ENCODE data around the gene PITPNC1. TPM values are rescaled to one million over a fixed set of nuclear protein-coding genes. Genes with fewer than 3 reads are reported as not detected.

PITPNC1 gene
- total and polyA plus RNA-seq, 4 experiments from 2014 or later = 68.4 to 124 (median 89.9) TPM

DNA sequence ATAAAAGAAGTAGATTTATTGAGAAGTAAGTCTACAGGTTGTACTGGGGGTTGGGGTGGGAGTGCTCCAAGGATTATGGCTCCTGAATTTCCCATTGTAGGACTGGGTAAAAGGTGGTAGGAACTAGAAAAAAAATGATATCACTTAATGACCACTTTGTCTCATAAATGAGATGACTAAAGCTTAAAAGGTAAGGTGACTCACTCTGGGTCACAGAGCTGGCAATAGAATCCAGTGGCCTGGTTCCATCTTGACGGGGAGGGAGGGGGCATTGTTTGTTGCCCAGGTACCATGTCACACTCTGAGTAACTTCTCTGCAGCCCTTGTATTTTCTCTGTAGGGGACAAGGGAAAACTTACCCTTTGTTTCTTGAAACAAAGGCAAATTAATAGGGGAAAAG, 126.1 kb downstream of the PITPNC1 start:
- Mint-ChIP-seq H3K4me3 (peak overlapping the region in 3 of 8 donors; percentile 7 to 55 (median 41)), H3K4me1 (peaks cover 45 to 79% (median 61%) of the 10 kb centered on the region in 4 donors), H3K9me3 (peaks cover 0 to 13% (median 8%) of the 10 kb centered on the region in 8 donors), H3K36me3 (peaks cover 7 to 21% of the 10 kb centered on the region in 2 donors), H3K27ac (peak overlapping the region in 2 of 7 donors; percentile 43 to 58), H3K27me3 (no peaks in the 10 kb centered on the region)
- intact Hi-C loops (cut with micrococcal nuclease) = no loop called here
- POLR2A ChIA-PET (ENCODE audit: partially characterized antibody) = no interaction called here
- Histone ChIP-seq H3K36me3 (ENCODE audit: insufficient read depth, low read length) (no peaks in the 10 kb centered on the region), H3K27ac (ENCODE audit: low read depth, low read length) (no peak overlapping the region), H3K9me3 (ENCODE audit: control insufficient read depth in 1 of 2, low read length in 2 of 2) (no peaks in the 10 kb centered on the region), H3K4me3 (ENCODE audit: low read length in 2 of 2) (no peak overlapping the region), H3K27me3 (ENCODE audit: insufficient read depth, low read length) (no peaks in the 10 kb centered on the region), H3K4me1 (ENCODE audit: insufficient read depth, low read length) (peaks cover 22% of the 10 kb centered on the region)
- CTCF ChIA-PET (ENCODE audit: partially characterized antibody) = no interaction called here
- no peak for DNase-seq

GRCh38 chr17:67503739-67504138, 126.7 kb downstream of the PITPNC1 start:
- Mint-ChIP-seq H3K4me1 (peaks cover 45 to 79% (median 58%) of the 10 kb centered on the region in 4 donors), H3K9me3 (peaks cover 0 to 13% (median 8%) of the 10 kb centered on the region in 8 donors), H3K36me3 (peaks cover 7 to 25% of the 10 kb centered on the region in 2 donors), H3K27me3 (no peaks in the 10 kb centered on the region), H3K27ac (peak overlapping the region in 1 of 7 donors; percentile 58), H3K4me3 (peak overlapping the region in 1 of 8 donors; percentile 41)
- H3K36me3 ChIP-seq (ENCODE audit: insufficient read depth, low read length) = no peaks in the 10 kb centered on the region
- H3K27me3 ChIP-seq (ENCODE audit: insufficient read depth, low read length) = no peaks in the 10 kb centered on the region
- H3K9me3 ChIP-seq (ENCODE audit: control insufficient read depth in 1 of 2, low read length in 2 of 2) = no peaks in the 10 kb centered on the region
- H3K4me3 ChIP-seq (ENCODE audit: low read length in 2 of 2) = no peak overlapping the region
- no peak for DNase-seq
- ChIA-PET POLR2A (ENCODE audit: partially characterized antibody) (no interaction called here), CTCF (ENCODE audit: partially characterized antibody) (no interaction called here)
- peaks cover 22% of the 10 kb centered on the region for H3K4me1 ChIP-seq (ENCODE audit: insufficient read depth, low read length)
- intact Hi-C loops (cut with micrococcal nuclease) = no loop called here
- no peak overlapping the region for H3K27ac ChIP-seq (ENCODE audit: low read depth, low read length)

GRCh38 chr17:67504182-67504581, 127.1 kb downstream of the PITPNC1 start:
- Mint-ChIP-seq H3K4me1 (peaks cover 44 to 74% (median 56%) of the 10 kb centered on the region in 4 donors), H3K27ac (peak overlapping the region in 1 of 7 donors; percentile 47), H3K36me3 (peaks cover 7 to 25% of the 10 kb centered on the region in 2 donors), H3K4me3 (peak overlapping the region in 1 of 8 donors; percentile 25), H3K9me3 (peaks cover 0 to 13% (median 8%) of the 10 kb centered on the region in 8 donors), H3K27me3 (no peaks in the 10 kb centered on the region)
- H3K9me3 ChIP-seq (ENCODE audit: control insufficient read depth in 1 of 2, low read length in 2 of 2) = no peaks in the 10 kb centered on the region
- no peak overlapping the region for H3K4me3 ChIP-seq (ENCODE audit: low read length in 2 of 2)
- H3K36me3 ChIP-seq (ENCODE audit: insufficient read depth, low read length) = no peaks in the 10 kb centered on the region
- peaks cover 22% of the 10 kb centered on the region for H3K4me1 ChIP-seq (ENCODE audit: insufficient read depth, low read length)
- no peaks in the 10 kb centered on the region for H3K27me3 ChIP-seq (ENCODE audit: insufficient read depth, low read length)
- H3K27ac ChIP-seq (ENCODE audit: low read depth, low read length) = no peak overlapping the region
- DNase-seq = no peak
- ChIA-PET POLR2A (ENCODE audit: partially characterized antibody) (no interaction called here), CTCF (ENCODE audit: partially characterized antibody) (no interaction called here)
- intact Hi-C loops (cut with micrococcal nuclease) = no loop called here

- POLR2A ChIA-PET (ENCODE audit: partially characterized antibody) = no interaction called here
- H3K9me3 Mint-ChIP-seq = peaks cover 0 to 13% (median 8%) of the 10 kb centered on the region in 8 donors
- H3K27me3 Mint-ChIP-seq = no peaks in the 10 kb centered on the region
- H3K4me1 Mint-ChIP-seq = peaks cover 36 to 73% (median 54%) of the 10 kb centered on the region in 4 donors
- H3K36me3 ChIP-seq (ENCODE audit: insufficient read depth, low read length) = no peaks in the 10 kb centered on the region
- CTCF ChIA-PET (ENCODE audit: partially characterized antibody) = no interaction called here
- intact Hi-C loops (cut with micrococcal nuclease) = no loop called here
- peaks cover 9 to 25% of the 10 kb centered on the region in 2 donors for H3K36me3 Mint-ChIP-seq
- H3K4me3 ChIP-seq (ENCODE audit: low read length in 2 of 2) = no peak overlapping the region
- peak overlapping the region in 2 of 8 donors; percentile 32 to 41 for H3K4me3 Mint-ChIP-seq
- DNase-seq = no peak
- H3K4me1 ChIP-seq (ENCODE audit: insufficient read depth, low read length) = peaks cover 18% of the 10 kb centered on the region
- no peaks in the 10 kb centered on the region for H3K27me3 ChIP-seq (ENCODE audit: insufficient read depth, low read length)
- H3K27ac ChIP-seq (ENCODE audit: low read depth, low read length) = no peak overlapping the region
- no peaks in the 10 kb centered on the region for H3K9me3 ChIP-seq (ENCODE audit: control insufficient read depth in 1 of 2, low read length in 2 of 2)
- H3K27ac Mint-ChIP-seq = peak overlapping the region in 3 of 7 donors; percentile 21 to 64 (median 48)
These were observed 129.9 kb downstream of the PITPNC1 start for GRCh38 chr17:67506966-67507365.

DNA sequence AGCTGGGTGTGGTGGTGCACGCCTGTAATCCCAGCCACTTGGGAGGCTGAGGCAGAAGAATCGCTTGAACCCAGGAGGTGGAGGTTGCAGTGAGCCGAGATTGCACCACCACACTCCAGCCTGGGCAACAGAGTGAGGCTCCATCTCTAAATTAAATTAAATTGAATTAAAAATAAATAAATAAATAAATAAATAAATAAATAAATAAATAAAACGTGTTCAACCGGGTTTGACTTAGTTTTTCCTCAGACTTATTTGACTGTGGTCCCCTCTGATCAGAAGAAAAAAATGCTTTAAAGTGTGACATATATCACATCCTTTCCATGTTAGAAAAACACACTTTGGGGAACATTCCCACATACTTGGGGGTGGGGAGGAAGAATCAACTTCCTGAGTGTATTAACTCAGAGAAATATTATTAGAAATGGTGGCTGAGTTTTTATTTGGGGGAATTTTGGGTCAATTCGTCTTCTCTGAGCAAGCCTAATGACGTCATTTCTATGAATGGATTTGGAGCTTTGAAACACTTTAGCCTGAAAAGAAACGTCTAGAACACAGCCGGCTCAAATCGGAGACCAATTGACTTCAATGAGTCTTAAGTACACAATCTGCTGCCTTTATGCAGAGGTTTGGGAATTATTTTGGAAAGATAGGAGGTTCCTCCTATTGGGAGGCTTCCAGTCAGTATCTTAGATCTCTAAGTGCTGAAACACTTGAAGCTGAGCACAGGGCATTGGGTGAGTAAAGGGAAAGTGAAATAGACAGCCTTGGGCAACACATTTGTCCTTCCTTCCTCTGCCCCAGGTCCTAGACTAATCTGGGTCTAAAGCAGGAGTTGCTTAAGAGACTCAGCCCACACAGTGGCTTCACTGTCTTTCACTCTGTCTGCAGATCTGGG, 132.6 kb downstream of the PITPNC1 start:
- POLR2A ChIA-PET (ENCODE audit: partially characterized antibody) = no interaction called here

DNA sequence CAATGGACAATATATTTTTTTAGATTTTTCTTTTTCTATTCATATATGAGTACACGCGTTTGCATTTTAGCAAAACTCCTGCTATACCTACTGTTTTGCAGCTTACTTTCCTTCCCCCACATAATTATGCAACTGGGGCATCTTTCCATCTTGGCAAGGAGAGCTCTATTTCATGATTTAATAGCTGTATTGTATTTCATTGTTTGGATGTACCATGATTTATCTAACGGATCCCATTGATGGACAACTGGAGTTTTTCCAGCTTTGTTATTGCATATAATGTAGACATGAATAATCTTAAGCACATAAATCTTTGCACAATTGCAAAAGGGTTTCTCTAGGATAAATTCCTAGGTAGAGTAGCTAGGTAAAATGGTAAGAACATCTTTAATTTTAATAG, 133.9 kb downstream of the PITPNC1 start:
- Histone ChIP-seq H3K36me3 (ENCODE audit: insufficient read depth, low read length) (no peaks in the 10 kb centered on the region), H3K27me3 (ENCODE audit: insufficient read depth, low read length) (no peaks in the 10 kb centered on the region), H3K4me3 (ENCODE audit: low read length in 2 of 2) (no peak overlapping the region), H3K9me3 (ENCODE audit: control insufficient read depth in 1 of 2, low read length in 2 of 2) (no peaks in the 10 kb centered on the region), H3K27ac (ENCODE audit: low read depth, low read length) (no peak overlapping the region), H3K4me1 (ENCODE audit: insufficient read depth, low read length) (no peaks in the 10 kb centered on the region)
- peaks cover 10 to 15% of the 10 kb centered on the region in 2 donors for H3K36me3 Mint-ChIP-seq
- H3K4me3 Mint-ChIP-seq = no peak overlapping the region
- intact Hi-C loops (cut with micrococcal nuclease) = no loop called here
- no peak overlapping the region for H3K27ac Mint-ChIP-seq
- DNase-seq = no peak
- peaks cover 21 to 50% (median 32%) of the 10 kb centered on the region in 4 donors for H3K4me1 Mint-ChIP-seq
- peaks cover 0 to 13% (median 8%) of the 10 kb centered on the region in 8 donors for H3K9me3 Mint-ChIP-seq
- no peaks in the 10 kb centered on the region for H3K27me3 Mint-ChIP-seq
- ChIA-PET POLR2A (ENCODE audit: partially characterized antibody) (no interaction called here), CTCF (ENCODE audit: partially characterized antibody) (no interaction called here)

More for the DNA sequence above, 132.6 kb downstream of the PITPNC1 start:
- Histone ChIP-seq H3K4me1 (ENCODE audit: insufficient read depth, low read length) (no peaks in the 10 kb centered on the region), H3K9me3 (ENCODE audit: control insufficient read depth in 1 of 2, low read length in 2 of 2) (no peaks in the 10 kb centered on the region), H3K27ac (ENCODE audit: low read depth, low read length) (no peak overlapping the region), H3K4me3 (ENCODE audit: low read length in 2 of 2) (no peak overlapping the region), H3K36me3 (ENCODE audit: insufficient read depth, low read length) (no peaks in the 10 kb centered on the region), H3K27me3 (ENCODE audit: insufficient read depth, low read length) (no peaks in the 10 kb centered on the region)
- Mint-ChIP-seq H3K27ac (peak overlapping the region in 3 of 7 donors; percentile 39 to 82 (median 52)), H3K36me3 (peaks cover 9 to 15% of the 10 kb centered on the region in 2 donors), H3K9me3 (peaks cover 0 to 13% (median 8%) of the 10 kb centered on the region in 8 donors), H3K4me1 (peaks cover 20 to 52% (median 35%) of the 10 kb centered on the region in 4 donors), H3K4me3 (no peak overlapping the region), H3K27me3 (no peaks in the 10 kb centered on the region)
- CTCF ChIA-PET (ENCODE audit: partially characterized antibody) = no interaction called here
- intact Hi-C loops (cut with micrococcal nuclease) = no loop called here
- no peak for DNase-seq

GRCh38 chr17:67511804-67512203, 134.7 kb downstream of the PITPNC1 start:
- peaks cover 0 to 11% (median 8%) of the 10 kb centered on the region in 8 donors for H3K9me3 Mint-ChIP-seq
- H3K27ac Mint-ChIP-seq = no peak overlapping the region
- no peak overlapping the region for H3K4me3 Mint-ChIP-seq
- Histone ChIP-seq H3K4me1 (ENCODE audit: insufficient read depth, low read length) (no peaks in the 10 kb centered on the region), H3K36me3 (ENCODE audit: insufficient read depth, low read length) (no peaks in the 10 kb centered on the region), H3K4me3 (ENCODE audit: low read length in 2 of 2) (no peak overlapping the region), H3K27me3 (ENCODE audit: insufficient read depth, low read length) (no peaks in the 10 kb centered on the region), H3K27ac (ENCODE audit: low read depth, low read length) (no peak overlapping the region), H3K9me3 (ENCODE audit: control insufficient read depth in 1 of 2, low read length in 2 of 2) (no peaks in the 10 kb centered on the region)
- H3K36me3 Mint-ChIP-seq = peaks cover 10 to 13% of the 10 kb centered on the region in 2 donors
- ChIA-PET CTCF (ENCODE audit: partially characterized antibody) (no interaction called here), POLR2A (ENCODE audit: partially characterized antibody) (no interaction called here)
- peaks cover 23 to 55% (median 33%) of the 10 kb centered on the region in 4 donors for H3K4me1 Mint-ChIP-seq
- H3K27me3 Mint-ChIP-seq = no peaks in the 10 kb centered on the region
- intact Hi-C loops (cut with micrococcal nuclease) = no loop called here
- DNase-seq = no peak

All from CD4-positive, alpha-beta memory T cell (primary cell).